ENCODE data around the gene DCAF15.
A peak's percentile ranks its signal among the peaks of the same experiment; 100 is the strongest.

DCAF15 gene

DNA sequence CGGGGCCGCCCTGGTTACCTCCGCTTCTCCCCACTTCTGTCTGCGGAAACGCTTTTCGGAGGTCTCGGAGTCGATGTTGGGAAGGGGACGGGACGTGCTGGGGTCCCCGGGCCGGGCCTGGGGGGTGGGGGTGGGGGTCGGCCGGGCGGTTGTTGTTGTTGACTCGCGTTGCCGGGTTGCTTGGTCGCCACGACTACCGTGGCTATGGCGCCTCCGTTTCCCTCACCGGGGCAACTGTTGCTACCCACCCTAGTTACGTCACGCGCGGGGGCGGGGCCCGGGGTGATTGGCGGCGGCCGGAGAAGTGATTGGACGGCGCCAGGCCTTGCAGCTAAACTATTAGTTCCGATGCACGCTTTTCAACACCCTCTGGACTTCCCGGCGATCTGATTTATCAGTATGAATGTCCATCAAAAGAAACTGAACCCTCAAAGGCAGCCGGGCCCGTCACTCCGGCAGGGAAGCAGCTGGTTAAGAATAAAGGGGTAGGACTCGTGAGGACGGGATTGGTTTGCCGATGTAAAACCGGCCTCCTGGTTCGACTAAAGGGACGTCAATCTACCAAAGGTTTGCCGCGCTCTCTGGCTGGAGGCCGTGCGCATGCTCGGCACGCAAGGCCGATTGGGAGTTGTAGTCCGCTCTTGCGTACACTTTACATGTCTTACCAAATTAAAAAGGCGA, 53.9 kb downstream of the DCAF15 start, which contains the start of gene RFX1:
RFX1 (minus strand) TSS at position 236 of the 681 bp plus-strand sequence. CDS start 12,477 bp downstream, outside the sequence.
- peak; percentile 100 for DNase-seq (ENCODE audit: low read depth in 2 of 2)
- TF ChIP-seq, protein P1, sequence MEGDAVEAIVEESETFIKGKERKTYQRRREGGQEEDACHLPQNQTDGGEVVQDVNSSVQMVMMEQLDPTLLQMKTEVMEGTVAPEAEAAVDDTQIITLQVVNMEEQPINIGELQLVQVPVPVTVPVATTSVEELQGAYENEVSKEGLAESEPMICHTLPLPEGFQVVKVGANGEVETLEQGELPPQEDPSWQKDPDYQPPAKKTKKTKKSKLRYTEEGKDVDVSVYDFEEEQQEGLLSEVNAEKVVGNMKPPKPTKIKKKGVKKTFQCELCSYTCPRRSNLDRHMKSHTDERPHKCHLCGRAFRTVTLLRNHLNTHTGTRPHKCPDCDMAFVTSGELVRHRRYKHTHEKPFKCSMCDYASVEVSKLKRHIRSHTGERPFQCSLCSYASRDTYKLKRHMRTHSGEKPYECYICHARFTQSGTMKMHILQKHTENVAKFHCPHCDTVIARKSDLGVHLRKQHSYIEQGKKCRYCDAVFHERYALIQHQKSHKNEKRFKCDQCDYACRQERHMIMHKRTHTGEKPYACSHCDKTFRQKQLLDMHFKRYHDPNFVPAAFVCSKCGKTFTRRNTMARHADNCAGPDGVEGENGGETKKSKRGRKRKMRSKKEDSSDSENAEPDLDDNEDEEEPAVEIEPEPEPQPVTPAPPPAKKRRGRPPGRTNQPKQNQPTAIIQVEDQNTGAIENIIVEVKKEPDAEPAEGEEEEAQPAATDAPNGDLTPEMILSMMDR (IDR thresholded peaks at IDR 0.05; ENCODE audit: low read depth, low read length), result no peak
- H3K4me3 ChIP-seq (replicated peaks in 1 of 2; ENCODE audit: low read depth in 2 of 2, low read length in 2 of 2), result peak within 1 kb of the TSS; percentile 70 to 73

DNA sequence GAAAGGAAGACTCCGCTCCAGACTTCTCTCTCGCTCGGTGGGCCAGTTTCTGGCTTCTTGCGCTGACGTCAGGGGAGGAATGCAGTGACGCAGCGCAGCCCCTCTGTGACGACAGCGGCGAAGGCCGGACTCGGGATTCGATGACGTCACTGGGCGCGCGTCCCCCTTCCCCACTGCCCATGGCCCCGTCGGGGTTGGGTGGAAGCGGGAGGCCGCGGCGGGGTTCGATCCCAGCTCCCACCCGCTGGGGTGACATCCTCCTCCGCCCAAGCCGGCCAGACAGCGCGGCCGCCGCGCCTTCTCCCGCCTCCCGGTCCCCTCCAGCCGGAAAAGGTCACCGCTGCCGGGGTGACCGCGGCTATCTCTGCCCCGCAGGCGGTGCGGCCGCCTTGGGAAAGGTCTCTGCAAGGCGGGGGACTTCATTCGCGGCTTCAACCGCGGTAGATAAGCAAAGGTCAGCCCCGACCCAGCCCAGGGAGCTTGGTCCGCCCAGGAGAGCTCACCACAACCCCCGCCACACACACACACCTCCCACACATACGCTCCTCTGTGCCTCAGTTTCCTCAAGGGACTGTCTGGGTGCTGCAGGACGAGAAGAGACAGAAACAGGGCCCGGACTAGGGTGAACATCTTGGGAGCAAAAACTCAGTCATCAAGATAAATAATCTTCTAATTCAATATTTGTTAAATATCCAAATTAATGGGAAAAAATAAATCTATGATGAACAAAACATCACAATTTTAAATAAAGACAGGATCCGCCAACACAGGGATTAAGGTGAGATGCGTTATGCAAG, 54.7 kb downstream of the DCAF15 start:
- H3K4me3 ChIP-seq (replicated peaks in 1 of 2; ENCODE audit: low read depth in 2 of 2, low read length in 2 of 2), result peak overlapping the region; percentile 70 to 73
- TF ChIP-seq, protein P1 (IDR thresholded peaks at IDR 0.05; ENCODE audit: low read depth, low read length), result no peak
- no peak for DNase-seq (ENCODE audit: low read depth in 2 of 2)

Data from cardiac fibroblast (primary cell).